ENCODE measurements around the gene CYP4X1. TPM values are rescaled to one million over a fixed set of nuclear protein-coding genes. Genes with fewer than 3 reads are reported as not detected.
"Not testable (repeated sequence)": the region's sequence is repeated elsewhere in the genome, so short reads cannot be mapped to it uniquely, and the experiment has no call there.

CYP4X1 gene
- total and polyA plus RNA-seq, 2 of the 8 experiments (the other 6 are each of a cell fraction or from before 2014, with no cell fraction given): 1.3 to 3.5 TPM

DNA sequence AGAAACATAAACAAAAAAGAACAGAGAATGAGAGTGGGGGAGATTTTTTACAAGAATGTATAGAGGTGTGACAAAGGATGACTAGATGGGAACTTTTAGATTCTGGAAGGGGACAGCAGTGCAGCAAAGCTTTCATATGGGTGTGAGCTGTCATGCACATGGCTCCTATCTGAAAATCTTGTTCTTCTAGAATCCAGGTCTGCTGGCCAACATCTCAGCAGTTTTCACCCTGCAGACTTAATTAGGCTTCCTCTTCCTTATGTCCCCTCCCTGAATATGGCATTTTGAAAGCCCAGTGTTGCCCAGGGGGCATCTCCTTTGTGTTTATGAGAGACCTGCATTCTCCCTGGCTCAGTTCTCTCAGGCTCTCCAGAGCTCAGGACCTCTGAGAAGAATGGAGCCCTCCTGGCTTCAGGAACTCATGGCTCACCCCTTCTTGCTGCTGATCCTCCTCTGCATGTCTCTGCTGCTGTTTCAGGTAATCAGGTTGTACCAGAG, 43.7 kb downstream of the CYP4X1 start, which contains the start of gene CYP4Z1:
TSS of gene CYP4Z1 (plus strand) at position 135 of the 498 bp plus-strand sequence. CDS start at position 395, 260 bp downstream.
- Histone ChIP-seq H3K4ac (replicated peaks; ENCODE audit: insufficient read length, low read depth, low read length) (no peak within 1 kb of the TSS), H3K4me2 (ENCODE audit: insufficient read depth in 1 of 2, low read depth in 2 of 2, low read length in 2 of 2) (no peak within 1 kb of the TSS), H3K9me3 (ENCODE audit: insufficient read depth in 2 of 2, low read depth in 1 of 2, low read length in 1 of 2) (no peaks in the 10 kb centered on the region), H2BK5ac (ENCODE audit: low read depth, low read length) (no peak within 1 kb of the TSS), H3K4me3 (ENCODE audit: extremely low read depth in 1 of 4, insufficient read depth in 2 of 4, low read depth in 3 of 4, low read length in 4 of 4) (no peak within 1 kb of the TSS), H4K8ac (ENCODE audit: extremely low read depth, insufficient read depth, low read length) (no peak within 1 kb of the TSS), H2AK5ac (ENCODE audit: low read depth, low read length) (no peak within 1 kb of the TSS), H3K9ac (replicated peaks in 1 of 4; ENCODE audit: extremely low read depth in 1 of 4, low read depth in 3 of 4, low read length in 3 of 4) (no peak within 1 kb of the TSS), H3K79me1 (ENCODE audit: low read depth, low read length) (no peaks in the 10 kb centered on the region), H4K91ac (replicated peaks; ENCODE audit: insufficient read length, low read length) (no peak within 1 kb of the TSS), H2BK120ac (replicated peaks; ENCODE audit: low read depth, low read length) (no peak within 1 kb of the TSS), H4K5ac (ENCODE audit: insufficient read length, low read depth, low read length) (no peak within 1 kb of the TSS), H3K36me3 (ENCODE audit: control insufficient read depth in 2 of 4, insufficient read depth in 4 of 4, low read length in 3 of 4) (no peaks in the 10 kb centered on the region), H3K23ac (ENCODE audit: insufficient read length) (no peak within 1 kb of the TSS), H3K14ac (ENCODE audit: insufficient read length) (no peak within 1 kb of the TSS), H3K27me3 (replicated peaks in 1 of 4; ENCODE audit: control insufficient read depth in 3 of 4, extremely low read depth in 1 of 4, insufficient read depth in 3 of 4, low read length in 3 of 4) (no peaks in the 10 kb centered on the region), H3K56ac (replicated peaks; ENCODE audit: insufficient read length, low read depth, low read length) (no peak within 1 kb of the TSS), H3K23me2 (ENCODE audit: low read depth, low read length) (no peaks in the 10 kb centered on the region), H3K79me2 (ENCODE audit: control insufficient read depth in 1 of 2, insufficient read depth in 2 of 2, low read length in 2 of 2) (no peaks in the 10 kb centered on the region), H3K18ac (ENCODE audit: extremely low read depth, low read length) (no peak within 1 kb of the TSS), H3K4me1 (replicated peaks in 1 of 4; ENCODE audit: control insufficient read depth in 3 of 4, insufficient read depth in 4 of 4, low read length in 3 of 4) (no peaks in the 10 kb centered on the region), H2BK20ac (ENCODE audit: low read length) (no peak within 1 kb of the TSS), H2BK15ac (ENCODE audit: low read length) (no peak within 1 kb of the TSS), H2AFZ (ENCODE audit: low read length) (no peak within 1 kb of the TSS), H3K27ac (ENCODE audit: low read depth, low read length) (no peak within 1 kb of the TSS), H2BK12ac (ENCODE audit: low read depth, low read length) (no peak within 1 kb of the TSS), H4K20me1 (replicated peaks in 1 of 2; ENCODE audit: control insufficient read depth in 1 of 2, insufficient read depth in 2 of 2, low read length in 2 of 2) (no peaks in the 10 kb centered on the region)
- FAIRE-seq (no peak), DNase-seq (ENCODE audit: low read depth in 1 of 2, low spot score in 2 of 2) (no peak)
- TF ChIP-seq RBBP5 (IDR thresholded peaks at IDR 0.05; ENCODE audit: borderline replicate concordance, low read depth, low read length) (no peak), POLR2AphosphoS5 (IDR thresholded peaks at IDR 0.05; ENCODE audit: low read depth, low read length) (no peak), RFX5 (IDR thresholded peaks at IDR 0.05; ENCODE audit: borderline replicate concordance, low read depth, low read length) (no peak)
- POLR2A ChIA-PET (ENCODE audit: partially characterized antibody): no interaction called here
- CTCF ChIA-PET (ENCODE audit: partially characterized antibody): no interaction called here

DNA sequence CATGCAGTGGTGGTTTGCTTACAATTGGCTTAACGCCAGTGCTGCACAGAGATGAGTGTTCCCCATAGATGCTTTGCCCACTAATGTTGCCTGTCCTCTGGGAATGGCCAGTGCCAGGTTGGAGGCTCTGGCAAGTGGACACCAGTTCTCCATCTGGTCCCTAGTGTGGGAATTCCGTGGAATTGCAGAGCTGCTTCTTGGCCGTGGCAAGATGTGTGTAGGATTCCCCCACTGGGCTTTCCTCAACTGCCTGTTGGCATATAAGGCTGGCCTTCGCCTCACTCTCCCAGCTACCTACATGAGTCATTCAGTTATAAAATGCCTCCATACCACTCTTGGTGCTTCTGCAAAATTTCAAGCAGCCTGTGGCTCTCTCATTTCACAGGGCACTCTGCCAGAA, 45.6 kb downstream of the CYP4X1 start:
- H2BK20ac ChIP-seq (ENCODE audit: low read length); H3K79me1 ChIP-seq (ENCODE audit: low read depth, low read length); H3K23me2 ChIP-seq (ENCODE audit: low read depth, low read length); H3K56ac ChIP-seq (replicated peaks; ENCODE audit: insufficient read length, low read depth, low read length); H2AFZ ChIP-seq (ENCODE audit: low read length); H4K5ac ChIP-seq (ENCODE audit: insufficient read length, low read depth, low read length); H4K8ac ChIP-seq (ENCODE audit: extremely low read depth, insufficient read depth, low read length); H2BK15ac ChIP-seq (ENCODE audit: low read length); H4K91ac ChIP-seq (replicated peaks; ENCODE audit: insufficient read length, low read length); CTCF ChIA-PET (ENCODE audit: partially characterized antibody); H3K27me3 ChIP-seq (replicated peaks in 1 of 4; ENCODE audit: control insufficient read depth in 3 of 4, extremely low read depth in 1 of 4, insufficient read depth in 3 of 4, low read length in 3 of 4); H2BK12ac ChIP-seq (ENCODE audit: low read depth, low read length); H2BK120ac ChIP-seq (replicated peaks; ENCODE audit: low read depth, low read length); H3K23ac ChIP-seq (ENCODE audit: insufficient read length); H2AK5ac ChIP-seq (ENCODE audit: low read depth, low read length); H3K4me2 ChIP-seq (ENCODE audit: insufficient read depth in 1 of 2, low read depth in 2 of 2, low read length in 2 of 2); H3K79me2 ChIP-seq (ENCODE audit: control insufficient read depth in 1 of 2, insufficient read depth in 2 of 2, low read length in 2 of 2); H3K27ac ChIP-seq (ENCODE audit: low read depth, low read length); POLR2A ChIA-PET (ENCODE audit: partially characterized antibody); H3K4ac ChIP-seq (replicated peaks; ENCODE audit: insufficient read length, low read depth, low read length); H4K20me1 ChIP-seq (replicated peaks in 1 of 2; ENCODE audit: control insufficient read depth in 1 of 2, insufficient read depth in 2 of 2, low read length in 2 of 2); H3K9ac ChIP-seq (replicated peaks in 1 of 4; ENCODE audit: extremely low read depth in 1 of 4, low read depth in 3 of 4, low read length in 3 of 4); H3K4me1 ChIP-seq (replicated peaks in 1 of 4; ENCODE audit: control insufficient read depth in 3 of 4, insufficient read depth in 4 of 4, low read length in 3 of 4); H3K9me3 ChIP-seq (ENCODE audit: insufficient read depth in 2 of 2, low read depth in 1 of 2, low read length in 1 of 2); H3K18ac ChIP-seq (ENCODE audit: extremely low read depth, low read length); H2BK5ac ChIP-seq (ENCODE audit: low read depth, low read length); H3K36me3 ChIP-seq (ENCODE audit: control insufficient read depth in 2 of 4, insufficient read depth in 4 of 4, low read length in 3 of 4); H3K14ac ChIP-seq (ENCODE audit: insufficient read length); DNase-seq (ENCODE audit: low read depth in 1 of 2, low spot score in 2 of 2); H3K4me3 ChIP-seq (ENCODE audit: extremely low read depth in 1 of 4, insufficient read depth in 2 of 4, low read depth in 3 of 4, low read length in 4 of 4); FAIRE-seq: not testable (repeated sequence)
- 95% methylated on average over 3 of the region's 4 CpGs; no CpG with 5 or more reads in 1 of the 2 experiments for WGBS, 2 experiments (ENCODE audit: extremely low coverage in 1 of 2, insufficient coverage in 1 of 2, insufficient read length in 1 of 2, insufficient replicate concordance in 2 of 2, low coverage in 1 of 2, low lambda C conversion rate in 2 of 2, missing lambda C conversion rate in 1 of 2)
